GM06990 (cell line): ENCODE measurements around the gene RAD50.

Experiments
- DNase-seq: peaks from one replicate; pipeline ENCODE4 v3.0.0-alpha.2; 2011; ENCODE audit not compliant: insufficient read length; ENCODE audit errors: extremely low read depth
- H3K27me3 ChIP-seq: replicated peaks from 2 replicates; pipeline ENCODE4 v1.6.0; 2011; ENCODE audit warnings: low read length; ENCODE audit not compliant: control insufficient read depth, insufficient read depth
- H3K36me3 ChIP-seq: 2 replicates; pipeline ENCODE4 v1.5.1; 2011; ENCODE audit warnings: low read length; ENCODE audit not compliant: control insufficient read depth, insufficient read depth
- H3K4me3 ChIP-seq: replicated peaks from 2 replicates; pipeline ENCODE4 v1.5.1; 2011; ENCODE audit warnings: low read depth, mild to moderate bottlenecking, control low read depth, low read length
- CTCF ChIP-seq: IDR thresholded peaks from 2 replicates; pipeline ENCODE4 v1.5.1; 2011; ENCODE audit warnings: low read length, control low read depth, mild to moderate bottlenecking, inconsistent platforms; ENCODE audit not compliant: insufficient read depth, poor library complexity, severe bottlenecking

Gene RAD50

GRCh38 chr5:132680780-132681475 lies 124.2 kb downstream of the RAD50 start:
- no peaks in the 10 kb centered on the region for H3K27me3 ChIP-seq
- DNase-seq: no peak
- H3K36me3 ChIP-seq: no peaks in the 10 kb centered on the region
- no peak for TF ChIP-seq CTCF
- no peak overlapping the region for H3K4me3 ChIP-seq

GRCh38 chr5:132681476-132681831 lies 124.7 kb downstream of the RAD50 start:
- DNase-seq: no peak
- Histone ChIP-seq H3K4me3 (no peak overlapping the region), H3K27me3 (no peaks in the 10 kb centered on the region), H3K36me3 (no peaks in the 10 kb centered on the region)
- TF ChIP-seq CTCF: no peak

- TF ChIP-seq CTCF: no peak
- H3K27me3 ChIP-seq: no peaks in the 10 kb centered on the region
These were observed 125.2 kb downstream of the RAD50 start for GRCh38 chr5:132681983-132682382.

GRCh38 chr5:132684491-132684890 lies 127.7 kb downstream of the RAD50 start:
- no peak overlapping the region for H3K4me3 ChIP-seq
- no peaks in the 10 kb centered on the region for H3K36me3 ChIP-seq
- no peak for TF ChIP-seq CTCF
- H3K27me3 ChIP-seq: no peaks in the 10 kb centered on the region
- DNase-seq: no peak

More at GRCh38 chr5:132681983-132682382, 125.2 kb downstream of the RAD50 start:
- no peak for DNase-seq
- Histone ChIP-seq H3K36me3 (no peaks in the 10 kb centered on the region), H3K4me3 (no peak overlapping the region)

GRCh38 chr5:132684922-132685720 lies 128.3 kb downstream of the RAD50 start:
- no peaks in the 10 kb centered on the region for H3K27me3 ChIP-seq
- DNase-seq: no peak
- no peak for TF ChIP-seq CTCF
- H3K36me3 ChIP-seq: no peaks in the 10 kb centered on the region
- H3K4me3 ChIP-seq: no peak overlapping the region
